Body of pancreas (tissue), 4 donors: ENCODE measurements around the gene RND1.

Experiments
- POLR2A ChIP-seq, 3 donors: fragments of 450-650 bp; IDR thresholded peaks; one replicate each; pipeline ENCODE4 v1.6.1; 2016; ENCODE audit warnings: antibody characterized with exemption in 3 of 3, mild to moderate bottlenecking in 2 of 3
- TF ChIP-seq, protein P1 (sequence below), 7 experiments: fragments of 450-650 bp in 4 of 7; fragments of 200-600 bp in 3 of 7; sonication (generic) in 3 of 7; IDR thresholded peaks; one replicate each; pipeline ENCODE4 v1.5.1; 2016 to 2019; ENCODE audit warnings: antibody characterized with exemption in 7 of 7

GRCh38 chr12:48875944-48876515 lies 10.4 kb upstream of the RND1 start:
- TF ChIP-seq, protein P1, sequence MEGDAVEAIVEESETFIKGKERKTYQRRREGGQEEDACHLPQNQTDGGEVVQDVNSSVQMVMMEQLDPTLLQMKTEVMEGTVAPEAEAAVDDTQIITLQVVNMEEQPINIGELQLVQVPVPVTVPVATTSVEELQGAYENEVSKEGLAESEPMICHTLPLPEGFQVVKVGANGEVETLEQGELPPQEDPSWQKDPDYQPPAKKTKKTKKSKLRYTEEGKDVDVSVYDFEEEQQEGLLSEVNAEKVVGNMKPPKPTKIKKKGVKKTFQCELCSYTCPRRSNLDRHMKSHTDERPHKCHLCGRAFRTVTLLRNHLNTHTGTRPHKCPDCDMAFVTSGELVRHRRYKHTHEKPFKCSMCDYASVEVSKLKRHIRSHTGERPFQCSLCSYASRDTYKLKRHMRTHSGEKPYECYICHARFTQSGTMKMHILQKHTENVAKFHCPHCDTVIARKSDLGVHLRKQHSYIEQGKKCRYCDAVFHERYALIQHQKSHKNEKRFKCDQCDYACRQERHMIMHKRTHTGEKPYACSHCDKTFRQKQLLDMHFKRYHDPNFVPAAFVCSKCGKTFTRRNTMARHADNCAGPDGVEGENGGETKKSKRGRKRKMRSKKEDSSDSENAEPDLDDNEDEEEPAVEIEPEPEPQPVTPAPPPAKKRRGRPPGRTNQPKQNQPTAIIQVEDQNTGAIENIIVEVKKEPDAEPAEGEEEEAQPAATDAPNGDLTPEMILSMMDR (IDR thresholded peaks at IDR 0.05), result no peak
- TF ChIP-seq POLR2A (IDR thresholded peaks at IDR 0.05), result no peak
